WI38 (cell line): ENCODE measurements around the gene LRRC4B.

ENCODE experiments used
- H3K4me3 ChIP-seq: 2 replicates; pipeline ENCODE4 v1.5.1; 2011; ENCODE audit warnings: low read depth, mild to moderate bottlenecking, control low read depth, low read length
- TF ChIP-seq, protein P1 (sequence below): IDR thresholded peaks from 2 replicates; pipeline ENCODE4 v1.5.1; 2012; ENCODE audit warnings: low read depth, mild to moderate bottlenecking, control low read depth, low read length

LRRC4B gene

GRCh38 chr19:50510700-50511068 lies 57.6 kb downstream of the LRRC4B start:
- peak overlapping the region; percentile 79 for H3K4me3 ChIP-seq
- TF ChIP-seq, protein P1, sequence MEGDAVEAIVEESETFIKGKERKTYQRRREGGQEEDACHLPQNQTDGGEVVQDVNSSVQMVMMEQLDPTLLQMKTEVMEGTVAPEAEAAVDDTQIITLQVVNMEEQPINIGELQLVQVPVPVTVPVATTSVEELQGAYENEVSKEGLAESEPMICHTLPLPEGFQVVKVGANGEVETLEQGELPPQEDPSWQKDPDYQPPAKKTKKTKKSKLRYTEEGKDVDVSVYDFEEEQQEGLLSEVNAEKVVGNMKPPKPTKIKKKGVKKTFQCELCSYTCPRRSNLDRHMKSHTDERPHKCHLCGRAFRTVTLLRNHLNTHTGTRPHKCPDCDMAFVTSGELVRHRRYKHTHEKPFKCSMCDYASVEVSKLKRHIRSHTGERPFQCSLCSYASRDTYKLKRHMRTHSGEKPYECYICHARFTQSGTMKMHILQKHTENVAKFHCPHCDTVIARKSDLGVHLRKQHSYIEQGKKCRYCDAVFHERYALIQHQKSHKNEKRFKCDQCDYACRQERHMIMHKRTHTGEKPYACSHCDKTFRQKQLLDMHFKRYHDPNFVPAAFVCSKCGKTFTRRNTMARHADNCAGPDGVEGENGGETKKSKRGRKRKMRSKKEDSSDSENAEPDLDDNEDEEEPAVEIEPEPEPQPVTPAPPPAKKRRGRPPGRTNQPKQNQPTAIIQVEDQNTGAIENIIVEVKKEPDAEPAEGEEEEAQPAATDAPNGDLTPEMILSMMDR: no peak

GRCh38 chr19:50510121-50510670 lies 58.0 kb downstream of the LRRC4B start:
- TF ChIP-seq, protein P1: no peak
- peak overlapping the region; percentile 79 for H3K4me3 ChIP-seq

GRCh38 chr19:50509366-50509765 lies 58.9 kb downstream of the LRRC4B start:
- H3K4me3 ChIP-seq: no peak overlapping the region
- TF ChIP-seq, protein P1: no peak

- no peak overlapping the region for H3K4me3 ChIP-seq
- TF ChIP-seq, protein P1: no peak
Observed at GRCh38 chr19:50508843-50509190, 59.4 kb downstream of the LRRC4B start.

DNA sequence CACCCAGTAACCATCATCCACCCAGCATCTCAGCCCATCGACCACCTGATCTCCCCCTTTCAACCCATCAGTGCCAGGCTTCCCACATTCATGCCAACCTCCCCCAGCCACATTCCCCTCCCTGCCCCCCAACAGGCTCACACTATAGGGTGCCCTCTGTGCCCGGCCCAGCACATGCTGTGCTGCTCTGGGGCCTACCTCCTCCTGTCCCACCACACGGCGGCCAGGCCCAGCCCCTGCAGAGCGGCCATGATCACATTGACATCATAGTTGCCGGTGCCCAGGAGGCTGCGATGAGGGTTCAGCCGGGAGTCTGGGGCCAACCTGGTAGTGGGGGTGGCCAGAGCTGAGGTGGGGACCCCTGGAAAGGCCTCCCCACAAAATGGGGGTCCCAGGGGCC lies 60.9 kb downstream of the LRRC4B start:
- H3K4me3 ChIP-seq: no peak overlapping the region
- TF ChIP-seq, protein P1: no peak

DNA sequence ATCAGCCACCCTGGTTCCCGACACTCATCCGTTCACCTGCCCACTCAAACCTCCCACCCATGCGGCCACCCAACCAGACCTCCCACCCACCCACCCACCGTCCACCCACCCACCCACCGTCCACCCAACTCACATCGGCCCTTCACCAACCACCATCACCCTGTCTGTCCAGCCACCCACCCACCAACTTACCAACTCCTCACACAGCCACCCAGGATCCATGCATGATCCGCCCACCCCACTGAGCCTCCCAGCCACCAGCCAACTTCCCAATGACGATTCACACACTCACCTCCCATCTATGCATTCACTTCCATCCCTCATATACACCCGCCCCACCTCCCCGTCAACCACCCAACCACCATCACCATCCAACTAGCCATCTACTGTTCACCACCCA lies 61.5 kb downstream of the LRRC4B start:
- H3K4me3 ChIP-seq: no peak overlapping the region
- TF ChIP-seq, protein P1: no peak

DNA sequence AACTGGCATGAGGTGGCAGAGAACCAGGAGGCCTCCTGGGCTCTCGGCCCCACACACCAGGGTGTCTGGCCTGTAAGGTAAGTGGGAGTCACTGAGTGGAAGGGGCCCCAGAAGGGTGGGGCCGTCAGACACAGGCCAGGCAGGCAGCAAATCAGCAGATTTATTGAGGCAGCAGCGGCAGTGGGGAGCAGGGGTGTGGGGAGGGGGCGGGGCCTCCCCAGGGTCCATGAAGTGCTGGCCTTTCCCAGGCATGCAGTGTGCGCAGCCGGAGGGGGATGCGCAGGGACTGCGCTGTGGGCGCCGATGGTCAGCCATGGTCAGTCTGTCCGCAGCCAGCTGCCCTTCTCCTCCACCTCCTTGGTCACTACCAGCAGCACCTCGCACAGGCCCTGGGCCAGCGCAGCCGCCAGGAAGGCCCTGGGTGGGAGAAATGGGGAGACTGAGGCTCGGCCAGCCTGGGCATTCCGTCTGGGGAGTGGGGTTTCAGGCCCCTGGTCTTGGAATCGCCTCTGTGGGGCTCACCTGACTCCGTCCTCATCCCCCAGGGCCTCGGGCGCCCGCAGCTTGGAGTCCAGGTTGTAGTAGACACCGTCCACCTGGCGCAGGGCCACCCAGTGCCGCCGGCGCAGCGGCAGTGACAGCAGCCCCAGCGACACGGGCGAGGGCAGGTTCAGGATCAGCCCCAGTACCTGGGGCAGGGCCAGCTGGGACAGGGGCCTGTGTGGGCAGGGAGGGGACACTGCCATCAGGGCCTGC lies 62.2 kb downstream of the LRRC4B start:
- TF ChIP-seq, protein P1: no peak
- no peak overlapping the region for H3K4me3 ChIP-seq
